ENCODE data around the gene PGM5.

The PGM5 gene

DNA sequence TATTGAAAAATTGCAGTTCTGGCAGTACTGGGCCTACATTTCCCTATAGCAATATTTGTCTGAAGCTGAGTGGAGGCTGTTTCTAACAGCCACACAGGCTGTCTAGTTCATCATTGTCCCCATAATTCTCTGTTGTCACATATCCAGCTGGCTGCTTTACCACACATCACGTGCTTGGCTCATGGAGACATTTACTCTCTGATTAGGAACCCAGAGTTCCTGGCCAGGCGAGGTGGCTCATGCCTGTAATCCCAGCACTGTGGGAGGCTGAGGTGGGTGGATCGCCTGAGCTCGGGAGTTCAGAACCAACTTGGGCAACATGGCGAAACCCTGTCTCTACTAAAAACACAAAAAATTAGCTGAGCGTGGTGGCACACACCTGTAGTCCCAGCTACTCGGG is 81.4 kb downstream of the PGM5 start:
- H3K4me1 Mint-ChIP-seq, result peaks cover 5% of the 10 kb centered on the region in 2 donors

GRCh38 chr9:68443624-68444023 is 87.2 kb downstream of the PGM5 start:
- Mint-ChIP-seq H3K9me3 (peaks cover 5 to 12% of the 10 kb centered on the region in 2 donors), H3K27me3 (peaks cover 13 to 20% of the 10 kb centered on the region in 2 donors), H3K4me3 (no peak overlapping the region), H3K36me3 (peaks cover 0 to 3% of the 10 kb centered on the region in 2 donors), H3K27ac (no peak overlapping the region), H3K4me1 (peaks cover 5% of the 10 kb centered on the region in 2 donors)
- ATAC-seq (replicated peaks) (no peak), DNase-seq (no peak)

More for the DNA sequence above, 81.4 kb downstream of the PGM5 start:
- Mint-ChIP-seq H3K36me3 (peaks cover 0 to 3% of the 10 kb centered on the region in 2 donors), H3K4me3 (no peak overlapping the region), H3K27me3 (peaks cover 6 to 14% of the 10 kb centered on the region in 2 donors), H3K27ac (no peak overlapping the region), H3K9me3 (peaks cover 5 to 9% of the 10 kb centered on the region in 2 donors)
- ATAC-seq (replicated peaks) (no peak), DNase-seq (no peak)

DNA sequence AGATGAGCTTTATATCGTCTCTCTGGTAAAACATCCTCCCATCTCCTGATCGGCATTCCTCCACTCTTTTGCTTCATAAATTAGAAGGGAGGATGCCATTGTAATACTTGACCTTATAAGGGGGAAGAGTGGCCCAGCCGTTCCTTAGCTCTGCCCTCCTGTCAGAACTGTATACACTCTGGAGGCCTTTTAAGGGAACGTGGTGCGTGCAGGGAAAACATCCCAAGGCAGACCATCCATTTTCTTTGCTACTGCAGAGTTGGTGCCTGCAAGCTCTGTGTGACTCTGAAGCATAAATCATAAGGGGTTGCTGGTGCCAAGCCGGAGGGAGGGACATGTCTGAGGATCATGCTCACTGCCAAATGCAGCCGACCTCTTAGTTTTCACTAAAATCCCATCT is 90.4 kb downstream of the PGM5 start:
- H3K36me3 Mint-ChIP-seq, result no peaks in the 10 kb centered on the region
- H3K4me1 Mint-ChIP-seq, result no peaks in the 10 kb centered on the region
- H3K4me3 Mint-ChIP-seq, result no peak overlapping the region
- peaks cover 0 to 4% of the 10 kb centered on the region in 2 donors for H3K9me3 Mint-ChIP-seq
- peaks cover 12 to 14% of the 10 kb centered on the region in 2 donors for H3K27me3 Mint-ChIP-seq
- H3K27ac Mint-ChIP-seq, result no peak overlapping the region
- no peak for ATAC-seq (replicated peaks)
- DNase-seq, result no peak

DNA sequence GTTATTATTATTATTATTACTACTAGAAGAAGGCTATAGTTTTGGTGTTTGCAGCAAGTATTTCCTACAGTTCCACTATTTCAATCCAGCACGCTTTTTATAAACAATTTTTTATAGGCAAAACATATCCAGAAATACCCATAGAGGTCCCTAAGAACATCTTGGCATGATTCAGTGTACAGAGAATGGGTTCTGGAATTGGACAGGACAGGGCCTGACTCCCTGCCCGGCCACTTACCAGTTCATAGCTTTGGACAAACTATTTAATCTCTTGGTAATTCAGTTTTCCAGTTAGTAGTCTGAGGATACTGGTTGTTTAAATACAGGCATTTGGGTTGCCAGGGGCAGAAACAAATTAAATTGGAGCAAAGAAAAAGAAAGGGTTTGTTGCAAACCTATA is 91.2 kb downstream of the PGM5 start:
- peaks cover 12 to 22% of the 10 kb centered on the region in 2 donors for H3K27me3 Mint-ChIP-seq
- H3K27ac Mint-ChIP-seq, result no peak overlapping the region
- no peak overlapping the region for H3K4me3 Mint-ChIP-seq
- H3K9me3 Mint-ChIP-seq, result peaks cover 0 to 3% of the 10 kb centered on the region in 2 donors
- H3K4me1 Mint-ChIP-seq, result peaks cover 3 to 5% of the 10 kb centered on the region in 2 donors
- no peak for DNase-seq
- no peaks in the 10 kb centered on the region for H3K36me3 Mint-ChIP-seq
- no peak for ATAC-seq (replicated peaks)

DNA sequence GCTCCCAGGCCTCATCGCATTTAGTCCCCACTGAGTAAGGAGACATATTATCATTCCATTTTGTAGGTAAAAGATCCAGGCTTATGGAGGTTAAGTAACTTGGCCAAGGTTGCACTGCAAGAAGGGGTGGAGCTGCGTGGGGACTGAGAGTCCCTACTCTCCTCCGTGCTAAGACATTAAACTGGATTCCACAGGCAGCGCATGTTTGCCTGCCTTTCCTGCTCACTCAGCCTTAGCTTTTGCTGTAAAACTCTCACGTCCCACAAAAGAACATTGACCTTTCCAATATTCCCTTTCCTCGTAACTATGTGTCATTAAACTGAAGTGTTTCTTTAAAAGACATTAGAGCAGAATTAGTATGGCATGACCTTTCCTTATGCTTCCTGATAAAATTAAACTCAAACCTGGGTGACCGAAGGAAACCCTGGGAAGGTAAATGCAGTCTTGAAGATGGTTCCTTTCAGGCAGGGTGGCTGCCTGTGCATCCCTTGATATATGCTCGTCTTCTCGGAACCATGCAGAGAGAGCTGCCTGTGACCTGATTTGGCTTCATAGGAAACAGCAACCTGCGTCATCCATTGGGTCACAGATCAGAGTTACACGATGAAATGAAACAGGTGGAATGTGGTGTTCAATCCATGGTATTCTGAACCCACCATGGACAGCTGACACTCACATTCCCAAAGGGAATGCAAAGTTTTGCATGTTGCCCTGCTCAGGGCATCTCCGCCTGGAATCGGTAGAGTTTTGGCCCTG is 98.3 kb downstream of the PGM5 start:
- DNase-seq, result no peak
- peaks cover 10 to 13% of the 10 kb centered on the region in 2 donors for H3K27me3 Mint-ChIP-seq
- H3K9me3 Mint-ChIP-seq, result no peaks in the 10 kb centered on the region
- H3K4me3 Mint-ChIP-seq, result no peak overlapping the region
- H3K4me1 Mint-ChIP-seq, result peaks cover 3 to 6% of the 10 kb centered on the region in 2 donors
- no peaks in the 10 kb centered on the region for H3K36me3 Mint-ChIP-seq
- no peak overlapping the region for H3K27ac Mint-ChIP-seq
- no peak for ATAC-seq (replicated peaks)

DNA sequence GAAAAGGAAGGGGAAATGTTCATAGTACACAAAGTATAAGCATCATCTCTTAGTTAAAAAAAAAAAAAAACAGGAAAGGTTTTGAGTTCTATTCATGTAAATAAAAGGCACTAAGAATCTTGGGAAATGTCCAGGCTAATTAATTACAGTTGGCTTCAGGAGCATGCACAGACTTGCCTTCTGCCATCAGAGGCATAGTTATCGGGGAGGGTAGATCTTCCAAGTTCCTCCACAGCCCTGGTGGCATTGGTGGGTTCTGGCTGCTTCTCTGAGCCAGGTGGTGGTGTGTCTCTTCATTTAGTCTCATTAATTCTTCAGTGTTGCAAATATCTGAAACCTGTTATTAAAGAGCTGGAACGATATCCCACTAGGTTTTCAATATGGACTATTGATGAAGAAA is 99.0 kb downstream of the PGM5 start:
- peaks cover 3 to 6% of the 10 kb centered on the region in 2 donors for H3K4me1 Mint-ChIP-seq
- H3K27me3 Mint-ChIP-seq, result peaks cover 10 to 13% of the 10 kb centered on the region in 2 donors
- H3K9me3 Mint-ChIP-seq, result no peaks in the 10 kb centered on the region
- DNase-seq, result no peak
- H3K36me3 Mint-ChIP-seq, result no peaks in the 10 kb centered on the region
- H3K4me3 Mint-ChIP-seq, result no peak overlapping the region
- ATAC-seq (replicated peaks), result no peak
- H3K27ac Mint-ChIP-seq, result no peak overlapping the region

- ATAC-seq (replicated peaks) (no peak), DNase-seq (no peak)
- no peak overlapping the region for H3K4me3 Mint-ChIP-seq
Measured at GRCh38 chr9:68457803-68458202, 101.4 kb downstream of the PGM5 start.

DNA sequence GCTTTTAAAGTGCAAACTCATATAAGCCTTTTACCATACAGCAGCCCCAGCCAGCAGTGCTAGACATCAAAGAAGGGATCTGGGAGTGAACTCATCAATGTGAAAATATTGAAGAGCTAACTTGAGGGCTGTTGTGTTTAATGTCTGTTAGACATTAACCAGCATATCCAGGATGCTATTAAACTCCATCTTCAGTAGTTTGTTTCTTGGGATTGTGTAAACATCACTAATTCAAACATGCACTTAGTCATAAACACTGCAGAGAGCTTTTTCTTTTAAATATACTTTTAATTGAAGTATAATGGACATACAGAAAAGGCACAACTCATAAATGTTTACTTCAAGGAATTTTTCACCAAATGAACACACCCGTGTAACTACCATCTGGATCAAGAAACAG is 102.5 kb downstream of the PGM5 start:
- H3K27ac Mint-ChIP-seq, result no peak overlapping the region
- H3K27me3 Mint-ChIP-seq, result peaks cover 5 to 26% of the 10 kb centered on the region in 2 donors
- DNase-seq (no peak), ATAC-seq (replicated peaks) (no peak)
- peaks cover 0 to 1% of the 10 kb centered on the region in 2 donors for H3K36me3 Mint-ChIP-seq
- no peaks in the 10 kb centered on the region for H3K9me3 Mint-ChIP-seq
- no peak overlapping the region for H3K4me3 Mint-ChIP-seq
- no peaks in the 10 kb centered on the region for H3K4me1 Mint-ChIP-seq

More at GRCh38 chr9:68457803-68458202, 101.4 kb downstream of the PGM5 start:
- Mint-ChIP-seq H3K27ac (no peak overlapping the region), H3K4me1 (no peaks in the 10 kb centered on the region), H3K36me3 (no peaks in the 10 kb centered on the region), H3K27me3 (peaks cover 5 to 20% of the 10 kb centered on the region in 2 donors), H3K9me3 (no peaks in the 10 kb centered on the region)

- DNase-seq (no peak), ATAC-seq (replicated peaks) (no peak)
- peaks cover 0 to 1% of the 10 kb centered on the region in 2 donors for H3K36me3 Mint-ChIP-seq
- no peaks in the 10 kb centered on the region for H3K9me3 Mint-ChIP-seq
- no peak overlapping the region for H3K4me3 Mint-ChIP-seq
- H3K27ac Mint-ChIP-seq, result no peak overlapping the region
- peaks cover 5 to 16% of the 10 kb centered on the region in 2 donors for H3K27me3 Mint-ChIP-seq
- no peaks in the 10 kb centered on the region for H3K4me1 Mint-ChIP-seq
Measured at GRCh38 chr9:68462105-68462775, 105.8 kb downstream of the PGM5 start.

DNA sequence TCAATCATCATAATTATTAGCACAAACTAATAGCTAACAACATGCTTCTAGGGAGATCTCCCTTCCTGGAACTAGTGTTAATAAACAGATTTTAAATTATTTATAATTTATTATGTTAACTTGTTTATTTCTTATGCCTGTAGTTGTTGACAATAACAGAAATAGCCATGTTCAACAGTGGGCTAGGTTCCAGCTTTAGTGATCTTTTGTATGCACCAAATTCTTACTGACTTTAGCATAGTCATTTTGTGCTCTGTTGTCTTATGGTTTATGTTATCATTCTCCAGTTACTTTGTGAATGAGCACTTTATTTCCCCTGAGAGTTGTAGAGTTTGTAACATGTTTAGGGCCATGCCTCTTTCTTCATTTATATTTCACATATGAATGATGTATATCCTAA is 113.7 kb downstream of the PGM5 start:
- Mint-ChIP-seq H3K9me3 (no peaks in the 10 kb centered on the region), H3K27me3 (peaks cover 0 to 12% of the 10 kb centered on the region in 2 donors), H3K4me3 (no peak overlapping the region), H3K36me3 (no peaks in the 10 kb centered on the region), H3K27ac (no peak overlapping the region), H3K4me1 (no peaks in the 10 kb centered on the region)
- no peak for ATAC-seq (replicated peaks)
- DNase-seq, result no peak

- peaks cover 0 to 12% of the 10 kb centered on the region in 2 donors for H3K27me3 Mint-ChIP-seq
Measured at GRCh38 chr9:68470634-68471033, 114.2 kb downstream of the PGM5 start.

GRCh38 chr9:68472119-68472518 is 115.7 kb downstream of the PGM5 start:
- no peak for DNase-seq
- Mint-ChIP-seq H3K9me3 (no peaks in the 10 kb centered on the region), H3K4me3 (no peak overlapping the region), H3K27me3 (peaks cover 11 to 15% of the 10 kb centered on the region in 2 donors), H3K27ac (no peak overlapping the region), H3K36me3 (no peaks in the 10 kb centered on the region), H3K4me1 (no peaks in the 10 kb centered on the region)
- ATAC-seq (replicated peaks), result no peak

More at GRCh38 chr9:68470634-68471033, 114.2 kb downstream of the PGM5 start:
- Mint-ChIP-seq H3K9me3 (no peaks in the 10 kb centered on the region), H3K4me3 (no peak overlapping the region), H3K36me3 (no peaks in the 10 kb centered on the region), H3K27ac (no peak overlapping the region), H3K4me1 (no peaks in the 10 kb centered on the region)
- no peak for DNase-seq
- ATAC-seq (replicated peaks), result no peak

DNA sequence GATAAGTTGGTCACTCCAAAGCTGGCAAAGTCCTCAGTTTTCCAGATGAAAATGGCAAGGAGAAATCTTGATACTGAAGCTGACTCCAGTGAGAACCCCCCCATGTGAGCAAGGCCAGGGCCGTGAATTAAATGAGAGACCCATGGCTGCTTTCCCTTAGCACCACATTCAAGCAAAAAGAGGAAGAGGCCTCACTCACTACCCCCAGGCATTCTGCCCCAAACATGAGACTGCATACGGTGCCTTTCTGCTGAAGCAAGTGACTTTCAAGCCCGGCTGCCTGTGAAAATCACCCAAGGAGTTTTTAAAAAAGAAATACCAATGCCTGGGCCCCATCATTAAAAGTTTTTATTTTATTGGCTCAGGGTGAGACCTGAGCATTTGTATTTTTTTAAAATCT is 117.4 kb downstream of the PGM5 start:
- Mint-ChIP-seq H3K27me3 (peaks cover 21 to 25% of the 10 kb centered on the region in 2 donors), H3K4me3 (no peak overlapping the region), H3K9me3 (no peaks in the 10 kb centered on the region), H3K36me3 (no peaks in the 10 kb centered on the region), H3K27ac (no peak overlapping the region), H3K4me1 (no peaks in the 10 kb centered on the region)
- DNase-seq, result no peak
- ATAC-seq (replicated peaks), result peak; percentile 61 to 65

- no peak for ATAC-seq (replicated peaks)
- H3K4me3 Mint-ChIP-seq, result no peak overlapping the region
- no peak overlapping the region for H3K27ac Mint-ChIP-seq
- DNase-seq, result no peak
- H3K4me1 Mint-ChIP-seq, result no peaks in the 10 kb centered on the region
- no peaks in the 10 kb centered on the region for H3K9me3 Mint-ChIP-seq
- peaks cover 23 to 29% of the 10 kb centered on the region in 2 donors for H3K27me3 Mint-ChIP-seq
- H3K36me3 Mint-ChIP-seq, result no peaks in the 10 kb centered on the region
Measured at GRCh38 chr9:68476422-68476821, 120.0 kb downstream of the PGM5 start.

DNA sequence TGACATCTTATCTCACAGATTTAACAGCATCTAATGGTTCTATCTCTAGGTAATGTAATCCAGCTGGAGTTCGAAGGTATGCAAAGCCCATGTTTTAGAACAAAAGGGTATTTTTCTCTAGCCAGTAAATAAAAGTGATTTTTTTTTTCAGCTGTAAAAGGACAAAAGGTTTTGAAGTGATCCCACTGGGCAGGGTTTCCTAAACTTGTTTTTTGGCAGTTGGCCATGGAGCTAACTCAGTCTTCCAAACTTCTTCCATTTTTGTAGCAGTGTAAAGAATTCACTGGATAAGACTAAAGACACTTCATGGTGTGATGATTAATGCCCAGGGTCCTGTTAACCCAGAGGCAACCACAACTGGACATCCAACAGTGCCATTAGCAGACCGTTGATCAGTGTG is 120.4 kb downstream of the PGM5 start:
- DNase-seq, result no peak
- no peaks in the 10 kb centered on the region for H3K36me3 Mint-ChIP-seq
- ATAC-seq (replicated peaks), result no peak
- no peaks in the 10 kb centered on the region for H3K9me3 Mint-ChIP-seq
- no peak overlapping the region for H3K4me3 Mint-ChIP-seq
- peaks cover 23 to 29% of the 10 kb centered on the region in 2 donors for H3K27me3 Mint-ChIP-seq
- H3K4me1 Mint-ChIP-seq, result no peaks in the 10 kb centered on the region
- H3K27ac Mint-ChIP-seq, result no peak overlapping the region
